HS-5 (cell line): ENCODE data around the gene KANK3.
"Not testable (repeated sequence)": the region's sequence is repeated elsewhere in the genome, so short reads cannot be mapped to it uniquely, and the experiment has no call there.

ENCODE experiments used
- DNase-seq: peaks from one replicate; pipeline ENCODE4 v3.0.0-alpha.2; 2012; ENCODE audit warnings: low read depth

Gene KANK3

GRCh38 chr19:8316351-8317125, 26.5 kb downstream of the KANK3 start:
- DNase-seq: no peak

GRCh38 chr19:8314981-8315640, 28.0 kb downstream of the KANK3 start:
- DNase-seq: not testable (repeated sequence)

GRCh38 chr19:8311461-8312260, 31.4 kb downstream of the KANK3 start:
- DNase-seq: no peak

- DNase-seq: no peak
Observed at GRCh38 chr19:8310342-8311055, 32.6 kb downstream of the KANK3 start.

- DNase-seq: no peak
Observed at GRCh38 chr19:8308891-8309291, 34.2 kb downstream of the KANK3 start.

- peak; percentile 78 for DNase-seq
Observed at GRCh38 chr19:8307965-8308866, 34.8 kb downstream of the KANK3 start, which contains the start of gene CD320. Gene CD320, minus strand, starts transcription at chr19:8308358. Its CDS starts 68 bp downstream, at chr19:8308290.

- DNase-seq: no peak
Observed at GRCh38 chr19:8307400-8307964, 35.6 kb downstream of the KANK3 start.

GRCh38 chr19:8306235-8307054, 36.6 kb downstream of the KANK3 start:
- DNase-seq: no peak

- no peak for DNase-seq
Observed at GRCh38 chr19:8305798-8306197, 37.3 kb downstream of the KANK3 start.

GRCh38 chr19:8304841-8305621, 38.0 kb downstream of the KANK3 start:
- no peak for DNase-seq

GRCh38 chr19:8302734-8303133, 40.3 kb downstream of the KANK3 start:
- no peak for DNase-seq

- no peak for DNase-seq
Observed at GRCh38 chr19:8302357-8302691, 40.7 kb downstream of the KANK3 start.

GRCh38 chr19:8291337-8291736, 51.7 kb downstream of the KANK3 start:
- DNase-seq: not testable (repeated sequence)

- DNase-seq: not testable (repeated sequence)
Observed at GRCh38 chr19:8276508-8276907, 66.6 kb downstream of the KANK3 start.
